ENCODE measurements around the gene TFDP2. TPM values are rescaled to one million over a fixed set of nuclear protein-coding genes. Genes with fewer than 3 reads are reported as not detected.
A peak's percentile ranks its signal among the peaks of the same experiment; 100 is the strongest.

The TFDP2 gene
- total and polyA plus RNA-seq, 9 of the 15 experiments (the other 6 are each of a cell fraction or from before 2014, with no cell fraction given), result 95.6 to 179 (median 126) TPM

GRCh38 chr3:141913150-141913811 lies 236.1 kb downstream of the TFDP2 start (continued):
- no peak for TF ChIP-seq THRAP3 (IDR thresholded peaks at IDR 0.05; ENCODE audit: borderline replicate concordance)
- TF ChIP-seq CTCF (IDR thresholded peaks at IDR 0.05 in 2 of 3, conservative IDR thresholded peaks at IDR 0.05 in 1 of 3; ENCODE audit: insufficient read depth in 2 of 3, low read depth in 1 of 3, low read length in 3 of 3), result peak; percentile 49 to 67 (median 62)
- no peak for TF ChIP-seq ZBTB8A (IDR thresholded peaks at IDR 0.05; ENCODE audit: partially characterized antibody)
- TF ChIP-seq CXXC5 (CRISPR knock-in tag; IDR thresholded peaks at IDR 0.05), result no peak
- peak; percentile 97 for TF ChIP-seq ZNF316 (IDR thresholded peaks at IDR 0.05)
- TF ChIP-seq ARID3A (IDR thresholded peaks at IDR 0.05; ENCODE audit: borderline replicate concordance, low read depth, low read length), result 0 out of 2 replicates have a peak, but pooled peaks have one; percentile 32
- TF ChIP-seq DLX4 (CRISPR knock-in tag; IDR thresholded peaks at IDR 0.05), result no peak
- TF ChIP-seq CBX5 (IDR thresholded peaks at IDR 0.05; ENCODE audit: borderline replicate concordance, low read depth), result peak; percentile 81
- TF ChIP-seq CC2D1A (IDR thresholded peaks at IDR 0.05), result peak; percentile 83
- no peak for TF ChIP-seq GATAD2B (IDR thresholded peaks at IDR 0.05; ENCODE audit: borderline replicate concordance)
- TF ChIP-seq HNRNPH1 (optimal IDR thresholded peaks at IDR 0.05; ENCODE audit: low read depth, low read length), result no peak
- TF ChIP-seq ETV1 (tag; conservative IDR thresholded peaks at IDR 0.05; ENCODE audit: low read depth), result peak; percentile 16; the same call in 1 of the 2 replicates
- no peak for TF ChIP-seq TCF7 (IDR thresholded peaks at IDR 0.05; ENCODE audit: borderline replicate concordance)
- 0 out of 2 replicates have a peak, but pooled peaks have one; percentile 12 for TF ChIP-seq SOX6 (IDR thresholded peaks at IDR 0.05)
- no peak for TF ChIP-seq ELF1 (tag; IDR thresholded peaks at IDR 0.05)
- no peak for TF ChIP-seq NFE2L1 (tag; IDR thresholded peaks at IDR 0.05; ENCODE audit: borderline replicate concordance, low read depth)
- TF ChIP-seq NBN (IDR thresholded peaks at IDR 0.05; ENCODE audit: low read depth), result peak; percentile 57; the same call in 1 of the 2 replicates
- TF ChIP-seq MEF2D (tag; conservative IDR thresholded peaks at IDR 0.05; ENCODE audit: low read depth), result no peak
- TF ChIP-seq HMBOX1 (IDR thresholded peaks at IDR 0.05), result peak; percentile 64; the same call in 1 of the 2 replicates
- no peak for TF ChIP-seq JUNB (CRISPR knock-in tag; conservative IDR thresholded peaks at IDR 0.05)
- TF ChIP-seq SRSF1 (IDR thresholded peaks at IDR 0.05; ENCODE audit: low read depth, low read length), result no peak
- peak; percentile 85 for TF ChIP-seq ADNP (tag; IDR thresholded peaks at IDR 0.05)

Measured in K562 (cell line).